ENCODE data around the gene GALNT2. TPM values are rescaled to one million over a fixed set of nuclear protein-coding genes. Genes with fewer than 3 reads are reported as not detected.

Gene GALNT2
- total and polyA plus RNA-seq, 10 of the 15 experiments (the other 5 are each of a cell fraction or from before 2014, with no cell fraction given), result 0.52 to 27.7 (median 16.3) TPM

DNA sequence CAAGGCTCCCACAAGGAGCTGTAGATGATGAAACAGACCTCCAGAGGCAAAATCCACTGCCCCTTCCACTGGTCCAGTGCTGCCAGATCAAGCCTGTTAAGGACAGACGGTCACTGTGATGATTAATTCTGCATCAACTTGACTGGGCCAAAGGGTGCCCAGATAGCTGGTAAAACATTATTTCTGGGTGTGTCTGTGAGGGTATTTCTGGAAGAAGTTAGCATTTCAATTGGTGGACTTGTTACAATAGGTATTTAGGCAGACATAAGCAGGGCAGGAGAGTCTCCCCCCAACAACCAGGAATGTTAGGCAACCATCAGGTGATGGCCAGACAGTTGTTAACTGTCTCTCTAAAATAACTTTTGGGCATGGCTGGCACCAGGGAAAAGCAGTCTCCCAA lies 40.9 kb upstream of the GALNT2 start:
- H3K36me3 ChIP-seq (ENCODE audit: control insufficient read depth in 2 of 2, insufficient read depth in 2 of 2, low read length in 1 of 2), result no peaks in the 10 kb centered on the region
- intact Hi-C loops (cut with micrococcal nuclease; ENCODE audit: unreplicated experiment), result no loop called here
- no peaks in the 10 kb centered on the region for H3K79me2 ChIP-seq (ENCODE audit: control insufficient read depth, insufficient read depth, low read length)
- in situ Hi-C loops (cut with MboI), result no loop called here
- no peak overlapping the region for H3K27ac ChIP-seq (ENCODE audit: control insufficient read depth, insufficient read depth)
- ChIA-PET POLR2A (no interaction called here), SMC1A (ENCODE audit: uncharacterized antibody, unreplicated experiment) (no interaction called here), RAD21 (ENCODE audit: unreplicated experiment) (no interaction called here), CTCF (no interaction called here)
- H3K9ac ChIP-seq (ENCODE audit: control insufficient read depth, insufficient read depth, low read length), result no peak overlapping the region
- WGBS (ENCODE audit: insufficient coverage, insufficient replicate concordance, low lambda C conversion rate, missing lambda C conversion rate), result 0% methylated on average over 1 of the region's 1 CpG
- no peak overlapping the region for H2AFZ ChIP-seq (ENCODE audit: control insufficient read depth, low read depth, low read length)
- DNase-seq (ENCODE audit: low read depth, low spot score) (no peak), ATAC-seq (no peak), FAIRE-seq (no peak)
- H4K20me1 ChIP-seq (ENCODE audit: control insufficient read depth, insufficient read depth), result no peaks in the 10 kb centered on the region
- BruUV-seq (replicated peaks), result no TSS peak
- no peaks in the 10 kb centered on the region; a peak in 1 of 4 replicates for H3K27me3 ChIP-seq (replicated peaks in 1 of 2; ENCODE audit: control insufficient read depth in 2 of 2, insufficient read depth in 2 of 2, low read length in 1 of 2)
- no peaks in the 10 kb centered on the region; the same call in 2 of the 3 replicates for H3K9me3 ChIP-seq (replicated peaks; ENCODE audit: control insufficient read depth, insufficient read depth, low read length)
- H3K4me3 ChIP-seq, result no peak overlapping the region
- no peak overlapping the region for H3K4me2 ChIP-seq (ENCODE audit: control insufficient read depth, insufficient read depth)
- no peaks in the 10 kb centered on the region for H3K4me1 ChIP-seq (ENCODE audit: control insufficient read depth, insufficient read depth, low read length)
- TF ChIP-seq FOS (IDR thresholded peaks at IDR 0.05; ENCODE audit: borderline replicate concordance, extremely low read depth, insufficient read length), result no peak
- TF ChIP-seq TARDBP (IDR thresholded peaks at IDR 0.05; ENCODE audit: borderline replicate concordance), result no peak
- no peak for TF ChIP-seq ASH2L (IDR thresholded peaks at IDR 0.05; ENCODE audit: borderline replicate concordance, low read depth)
- TF ChIP-seq STAT1 (conservative IDR thresholded peaks at IDR 0.05), result no peak
- no peak for TF ChIP-seq TCF12 (IDR thresholded peaks at IDR 0.05; ENCODE audit: low read depth, low read length)
- TF ChIP-seq CHD2 (IDR thresholded peaks at IDR 0.05; ENCODE audit: borderline replicate concordance, low read depth, low read length), result no peak
- TF ChIP-seq SIN3A (IDR thresholded peaks at IDR 0.05; ENCODE audit: low read depth, low read length), result no peak
- TF ChIP-seq KLF5 (IDR thresholded peaks at IDR 0.05; ENCODE audit: partially characterized antibody), result no peak
- TF ChIP-seq RB1 (IDR thresholded peaks at IDR 0.05; ENCODE audit: borderline replicate concordance), result no peak
- TF ChIP-seq, protein P1, sequence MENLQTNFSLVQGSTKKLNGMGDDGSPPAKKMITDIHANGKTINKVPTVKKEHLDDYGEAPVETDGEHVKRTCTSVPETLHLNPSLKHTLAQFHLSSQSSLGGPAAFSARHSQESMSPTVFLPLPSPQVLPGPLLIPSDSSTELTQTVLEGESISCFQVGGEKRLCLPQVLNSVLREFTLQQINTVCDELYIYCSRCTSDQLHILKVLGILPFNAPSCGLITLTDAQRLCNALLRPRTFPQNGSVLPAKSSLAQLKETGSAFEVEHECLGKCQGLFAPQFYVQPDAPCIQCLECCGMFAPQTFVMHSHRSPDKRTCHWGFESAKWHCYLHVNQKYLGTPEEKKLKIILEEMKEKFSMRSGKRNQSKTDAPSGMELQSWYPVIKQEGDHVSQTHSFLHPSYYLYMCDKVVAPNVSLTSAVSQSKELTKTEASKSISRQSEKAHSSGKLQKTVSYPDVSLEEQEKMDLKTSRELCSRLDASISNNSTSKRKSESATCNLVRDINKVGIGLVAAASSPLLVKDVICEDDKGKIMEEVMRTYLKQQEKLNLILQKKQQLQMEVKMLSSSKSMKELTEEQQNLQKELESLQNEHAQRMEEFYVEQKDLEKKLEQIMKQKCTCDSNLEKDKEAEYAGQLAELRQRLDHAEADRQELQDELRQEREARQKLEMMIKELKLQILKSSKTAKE (IDR thresholded peaks at IDR 0.05; ENCODE audit: low read depth, poor library complexity, severe bottlenecking), result no peak
- TF ChIP-seq, protein P2, sequence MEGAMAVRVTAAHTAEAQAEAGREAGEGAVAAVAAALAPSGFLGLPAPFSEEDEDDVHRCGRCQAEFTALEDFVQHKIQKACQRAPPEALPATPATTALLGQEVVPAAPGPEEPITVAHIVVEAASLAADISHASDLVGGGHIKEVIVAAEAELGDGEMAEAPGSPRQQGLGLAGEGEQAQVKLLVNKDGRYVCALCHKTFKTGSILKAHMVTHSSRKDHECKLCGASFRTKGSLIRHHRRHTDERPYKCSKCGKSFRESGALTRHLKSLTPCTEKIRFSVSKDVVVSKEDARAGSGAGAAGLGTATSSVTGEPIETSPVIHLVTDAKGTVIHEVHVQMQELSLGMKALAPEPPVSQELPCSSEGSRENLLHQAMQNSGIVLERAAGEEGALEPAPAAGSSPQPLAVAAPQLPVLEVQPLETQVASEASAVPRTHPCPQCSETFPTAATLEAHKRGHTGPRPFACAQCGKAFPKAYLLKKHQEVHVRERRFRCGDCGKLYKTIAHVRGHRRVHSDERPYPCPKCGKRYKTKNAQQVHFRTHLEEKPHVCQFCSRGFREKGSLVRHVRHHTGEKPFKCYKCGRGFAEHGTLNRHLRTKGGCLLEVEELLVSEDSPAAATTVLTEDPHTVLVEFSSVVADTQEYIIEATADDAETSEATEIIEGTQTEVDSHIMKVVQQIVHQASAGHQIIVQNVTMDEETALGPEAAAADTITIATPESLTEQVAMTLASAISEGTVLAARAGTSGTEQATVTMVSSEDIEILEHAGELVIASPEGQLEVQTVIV (IDR thresholded peaks at IDR 0.05; ENCODE audit: borderline replicate concordance, partially characterized antibody), result no peak
- TF ChIP-seq ZZZ3 (IDR thresholded peaks at IDR 0.05; ENCODE audit: control insufficient read depth, insufficient read length, low read depth), result no peak
- no peak for TF ChIP-seq BCL11A (IDR thresholded peaks at IDR 0.05; ENCODE audit: low read depth, low read length)
- TF ChIP-seq, protein P3, sequence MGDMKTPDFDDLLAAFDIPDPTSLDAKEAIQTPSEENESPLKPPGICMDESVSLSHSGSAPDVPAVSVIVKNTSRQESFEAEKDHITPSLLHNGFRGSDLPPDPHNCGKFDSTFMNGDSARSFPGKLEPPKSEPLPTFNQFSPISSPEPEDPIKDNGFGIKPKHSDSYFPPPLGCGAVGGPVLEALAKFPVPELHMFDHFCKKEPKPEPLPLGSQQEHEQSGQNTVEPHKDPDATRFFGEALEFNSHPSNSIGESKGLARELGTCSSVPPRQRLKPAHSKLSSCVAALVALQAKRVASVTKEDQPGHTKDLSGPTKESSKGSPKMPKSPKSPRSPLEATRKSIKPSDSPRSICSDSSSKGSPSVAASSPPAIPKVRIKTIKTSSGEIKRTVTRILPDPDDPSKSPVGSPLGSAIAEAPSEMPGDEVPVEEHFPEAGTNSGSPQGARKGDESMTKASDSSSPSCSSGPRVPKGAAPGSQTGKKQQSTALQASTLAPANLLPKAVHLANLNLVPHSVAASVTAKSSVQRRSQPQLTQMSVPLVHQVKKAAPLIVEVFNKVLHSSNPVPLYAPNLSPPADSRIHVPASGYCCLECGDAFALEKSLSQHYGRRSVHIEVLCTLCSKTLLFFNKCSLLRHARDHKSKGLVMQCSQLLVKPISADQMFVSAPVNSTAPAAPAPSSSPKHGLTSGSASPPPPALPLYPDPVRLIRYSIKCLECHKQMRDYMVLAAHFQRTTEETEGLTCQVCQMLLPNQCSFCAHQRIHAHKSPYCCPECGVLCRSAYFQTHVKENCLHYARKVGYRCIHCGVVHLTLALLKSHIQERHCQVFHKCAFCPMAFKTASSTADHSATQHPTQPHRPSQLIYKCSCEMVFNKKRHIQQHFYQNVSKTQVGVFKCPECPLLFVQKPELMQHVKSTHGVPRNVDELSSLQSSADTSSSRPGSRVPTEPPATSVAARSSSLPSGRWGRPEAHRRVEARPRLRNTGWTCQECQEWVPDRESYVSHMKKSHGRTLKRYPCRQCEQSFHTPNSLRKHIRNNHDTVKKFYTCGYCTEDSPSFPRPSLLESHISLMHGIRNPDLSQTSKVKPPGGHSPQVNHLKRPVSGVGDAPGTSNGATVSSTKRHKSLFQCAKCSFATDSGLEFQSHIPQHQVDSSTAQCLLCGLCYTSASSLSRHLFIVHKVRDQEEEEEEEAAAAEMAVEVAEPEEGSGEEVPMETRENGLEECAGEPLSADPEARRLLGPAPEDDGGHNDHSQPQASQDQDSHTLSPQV (IDR thresholded peaks at IDR 0.05), result no peak
- TF ChIP-seq MEF2B (IDR thresholded peaks at IDR 0.05; ENCODE audit: partially characterized antibody, poor library complexity, severe bottlenecking), result no peak
- no peak for TF ChIP-seq IKZF1 (conservative IDR thresholded peaks at IDR 0.05)
- no peak for TF ChIP-seq JUNB (IDR thresholded peaks at IDR 0.05)
